ENCODE measurements around the gene ALKBH5. TPM values are rescaled to one million over a fixed set of nuclear protein-coding genes. Genes with fewer than 3 reads are reported as not detected.

ALKBH5 gene
- total RNA-seq, 1 donor from 2014 or later, result 104 TPM

- H3K27ac Mint-ChIP-seq (ENCODE audit: unreplicated experiment), result no peak overlapping the region
- H3K4me1 Mint-ChIP-seq, result no peaks in the 10 kb centered on the region
- H3K36me3 Mint-ChIP-seq (ENCODE audit: low read depth), result peaks cover 2% of the 10 kb centered on the region
Measured at GRCh38 chr17:18198530-18198929, 14.9 kb downstream of the ALKBH5 start.

GRCh38 chr17:18201108-18201507 is 17.5 kb downstream of the ALKBH5 start:
- DNase-seq (ENCODE audit: low read depth, low spot score), result no peak
- H3K4me1 Mint-ChIP-seq, result no peaks in the 10 kb centered on the region
- no peak overlapping the region for H3K4me3 Mint-ChIP-seq
- no peaks in the 10 kb centered on the region for H3K27me3 Mint-ChIP-seq (ENCODE audit: low read depth)
- peaks cover 2% of the 10 kb centered on the region for H3K36me3 Mint-ChIP-seq (ENCODE audit: low read depth)
- TF ChIP-seq CTCF (conservative IDR thresholded peaks at IDR 0.05), result no peak
- H3K27ac Mint-ChIP-seq (ENCODE audit: unreplicated experiment), result no peak overlapping the region
- H3K9me3 Mint-ChIP-seq, result no peaks in the 10 kb centered on the region

More at GRCh38 chr17:18198530-18198929, 14.9 kb downstream of the ALKBH5 start:
- DNase-seq (ENCODE audit: low read depth, low spot score), result no peak
- no peak overlapping the region for H3K4me3 Mint-ChIP-seq
- H3K9me3 Mint-ChIP-seq, result no peaks in the 10 kb centered on the region
- H3K27me3 Mint-ChIP-seq (ENCODE audit: low read depth), result no peaks in the 10 kb centered on the region
- no peak for TF ChIP-seq CTCF (conservative IDR thresholded peaks at IDR 0.05)

- Mint-ChIP-seq H3K9me3 (no peaks in the 10 kb centered on the region), H3K4me3 (no peak overlapping the region), H3K27ac (ENCODE audit: unreplicated experiment) (no peak overlapping the region), H3K4me1 (no peaks in the 10 kb centered on the region), H3K27me3 (ENCODE audit: low read depth) (no peaks in the 10 kb centered on the region), H3K36me3 (ENCODE audit: low read depth) (peaks cover 2% of the 10 kb centered on the region)
- DNase-seq (ENCODE audit: low read depth, low spot score), result no peak
- no peak for TF ChIP-seq CTCF (conservative IDR thresholded peaks at IDR 0.05)
Measured at GRCh38 chr17:18203308-18203707, 19.7 kb downstream of the ALKBH5 start.

- TF ChIP-seq CTCF (conservative IDR thresholded peaks at IDR 0.05), result no peak
- no peak overlapping the region for H3K27ac Mint-ChIP-seq (ENCODE audit: unreplicated experiment)
- no peak for DNase-seq (ENCODE audit: low read depth, low spot score)
- H3K27me3 Mint-ChIP-seq (ENCODE audit: low read depth), result no peaks in the 10 kb centered on the region
- no peaks in the 10 kb centered on the region for H3K9me3 Mint-ChIP-seq
- no peaks in the 10 kb centered on the region for H3K4me1 Mint-ChIP-seq
- H3K4me3 Mint-ChIP-seq, result no peak overlapping the region
- H3K36me3 Mint-ChIP-seq (ENCODE audit: low read depth), result peaks cover 6% of the 10 kb centered on the region
Measured at GRCh38 chr17:18205861-18206260, 22.2 kb downstream of the ALKBH5 start.

GRCh38 chr17:18206962-18207361 is 23.3 kb downstream of the ALKBH5 start:
- no peak for TF ChIP-seq CTCF (conservative IDR thresholded peaks at IDR 0.05)
- H3K9me3 Mint-ChIP-seq, result no peaks in the 10 kb centered on the region
- DNase-seq (ENCODE audit: low read depth, low spot score), result no peak
- no peaks in the 10 kb centered on the region for H3K27me3 Mint-ChIP-seq (ENCODE audit: low read depth)
- H3K36me3 Mint-ChIP-seq (ENCODE audit: low read depth), result peaks cover 6% of the 10 kb centered on the region
- no peak overlapping the region for H3K27ac Mint-ChIP-seq (ENCODE audit: unreplicated experiment)
- H3K4me1 Mint-ChIP-seq, result no peaks in the 10 kb centered on the region
- H3K4me3 Mint-ChIP-seq, result no peak overlapping the region

GRCh38 chr17:18208092-18208491 is 24.5 kb downstream of the ALKBH5 start:
- Mint-ChIP-seq H3K9me3 (no peaks in the 10 kb centered on the region), H3K27ac (ENCODE audit: unreplicated experiment) (peak overlapping the region; percentile 19), H3K4me1 (no peaks in the 10 kb centered on the region), H3K36me3 (ENCODE audit: low read depth) (peaks cover 6% of the 10 kb centered on the region), H3K4me3 (no peak overlapping the region), H3K27me3 (ENCODE audit: low read depth) (no peaks in the 10 kb centered on the region)
- no peak for TF ChIP-seq CTCF (conservative IDR thresholded peaks at IDR 0.05)
- DNase-seq (ENCODE audit: low read depth, low spot score), result no peak

Data from neural crest cell (in vitro differentiated cells).